HG02678 (cell line): ENCODE data around the gene TLL2.

Experiments
- ATAC-seq: cut with Tn5 transposase; IDR thresholded peaks from one replicate; pipeline ENCODE4 v1.9.1; 2021; ENCODE audit warnings: mild to moderate bottlenecking, moderate library complexity; ENCODE audit not compliant: unreplicated experiment

TLL2 gene

DNA sequence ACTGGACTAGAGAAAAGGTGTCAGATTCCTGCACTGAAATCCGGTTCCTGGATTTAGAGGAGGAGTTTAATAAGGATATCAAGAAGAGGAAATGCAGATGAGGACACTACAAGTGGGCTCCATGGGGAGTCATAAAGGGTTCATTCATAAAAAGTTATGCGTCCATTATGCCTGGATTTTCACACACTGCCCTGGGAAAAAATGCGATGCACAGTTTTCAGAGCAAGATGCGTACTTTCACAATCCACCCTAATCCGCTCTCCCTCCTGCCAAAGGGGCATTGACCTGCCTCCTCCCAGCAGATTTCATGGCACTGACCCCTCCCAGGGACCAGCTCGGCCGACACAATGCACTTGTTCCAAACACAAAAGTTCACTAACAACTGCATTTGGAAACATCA is 112.7 kb downstream of the TLL2 start:
- no peak for ATAC-seq

DNA sequence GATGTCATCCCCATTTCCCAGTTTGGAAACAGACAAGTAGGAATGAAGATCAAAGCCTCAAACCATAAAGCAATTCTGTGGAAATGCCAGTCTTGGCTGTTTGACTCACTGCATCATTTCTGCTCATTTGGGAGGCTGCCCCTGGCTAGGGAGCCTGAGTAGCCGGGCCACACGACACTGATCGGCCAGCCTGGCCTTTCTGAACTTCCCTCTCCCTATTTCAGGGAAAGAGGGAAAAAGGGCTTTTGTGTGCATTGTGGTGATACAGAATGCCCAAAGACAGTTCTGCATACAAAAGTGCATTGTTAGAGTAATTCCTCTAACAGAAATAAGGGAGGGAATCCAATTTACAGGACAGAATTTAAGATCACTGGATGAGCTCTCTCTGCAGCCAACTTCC is 113.3 kb downstream of the TLL2 start:
- no peak for ATAC-seq

DNA sequence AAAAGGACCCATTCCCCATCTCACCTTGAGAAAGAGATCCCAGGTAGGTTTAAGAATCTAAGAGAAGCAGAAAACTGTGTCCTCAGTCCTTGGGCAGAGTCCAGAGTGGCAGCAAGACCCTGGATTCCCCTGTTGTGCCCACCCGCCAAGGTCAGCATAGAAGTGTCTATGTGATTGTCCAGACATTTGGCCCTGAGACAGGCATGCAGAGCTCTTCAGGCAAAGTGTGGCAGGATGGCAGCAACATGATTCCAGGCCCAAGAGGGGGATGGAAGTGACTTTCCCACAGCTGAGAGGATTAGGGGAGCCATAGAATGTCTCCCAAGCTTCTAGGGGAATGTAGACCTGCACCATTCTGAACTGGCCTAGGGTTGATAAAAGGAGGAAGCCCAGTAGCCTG is 115.8 kb downstream of the TLL2 start:
- ATAC-seq, result no peak

DNA sequence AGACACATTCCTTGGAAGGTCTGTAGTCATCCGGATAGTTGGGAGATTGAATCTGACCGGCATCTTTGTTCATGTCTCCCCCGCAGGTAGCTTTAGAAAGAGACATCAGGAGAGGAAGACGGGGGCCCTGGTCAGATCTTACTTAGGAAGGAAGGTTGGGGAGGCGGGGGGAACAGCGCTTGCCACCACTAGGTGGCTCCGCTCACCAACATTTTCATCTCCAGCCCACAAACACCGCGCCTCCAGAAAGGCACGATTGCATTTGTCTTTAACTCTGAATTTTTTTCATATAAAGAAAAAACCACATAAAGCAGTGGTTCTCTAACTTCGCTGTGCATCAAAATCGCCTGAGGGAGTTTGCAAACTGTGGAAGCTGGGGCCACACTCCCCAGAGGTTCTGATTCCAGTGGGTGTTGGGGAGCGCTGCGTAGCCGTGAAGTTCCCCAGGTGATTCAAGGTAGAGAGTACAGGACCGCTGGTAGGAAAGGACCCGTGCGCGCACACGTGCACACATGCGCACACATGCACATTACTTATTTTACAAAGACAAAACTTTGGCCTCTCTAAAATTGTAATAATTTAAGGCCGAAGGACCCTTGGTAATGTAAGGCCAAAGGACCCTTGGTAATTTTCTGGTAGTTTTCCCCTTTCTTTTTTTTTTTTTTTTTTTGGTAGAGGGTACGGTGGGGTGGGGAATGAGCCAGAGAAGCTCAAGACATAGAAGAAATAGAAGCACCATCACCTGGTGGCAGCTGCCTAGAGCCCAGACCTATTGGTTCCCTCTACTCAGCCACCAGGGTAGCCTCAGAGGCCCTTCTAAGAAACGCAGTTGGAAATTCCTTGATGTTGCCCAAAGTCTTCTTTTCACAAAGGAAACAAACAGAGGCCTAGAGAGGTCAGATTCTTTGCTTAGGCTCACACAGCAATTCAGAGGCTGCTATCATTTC is 117.5 kb downstream of the TLL2 start:
- no peak for ATAC-seq

DNA sequence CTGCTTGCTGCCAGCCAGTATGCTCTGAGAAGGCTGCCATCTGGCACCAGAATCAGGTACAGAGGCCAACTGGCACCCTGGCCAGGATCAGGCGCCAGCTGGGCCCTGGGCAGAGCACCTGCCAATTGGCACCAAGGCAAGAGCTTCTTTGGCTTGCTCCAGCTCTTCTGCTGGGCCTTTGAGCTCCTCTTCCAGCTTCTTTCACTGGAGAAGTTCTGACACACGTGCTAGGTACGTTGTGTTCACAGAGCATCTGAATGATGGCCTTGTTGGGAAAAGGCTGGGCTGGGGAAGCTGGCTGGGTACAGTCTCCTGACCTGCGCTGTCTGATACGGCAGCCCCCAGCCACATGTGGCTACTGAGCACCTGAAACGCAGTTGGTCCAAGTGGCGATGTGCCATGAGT is 123.3 kb downstream of the TLL2 start:
- no peak for ATAC-seq

DNA sequence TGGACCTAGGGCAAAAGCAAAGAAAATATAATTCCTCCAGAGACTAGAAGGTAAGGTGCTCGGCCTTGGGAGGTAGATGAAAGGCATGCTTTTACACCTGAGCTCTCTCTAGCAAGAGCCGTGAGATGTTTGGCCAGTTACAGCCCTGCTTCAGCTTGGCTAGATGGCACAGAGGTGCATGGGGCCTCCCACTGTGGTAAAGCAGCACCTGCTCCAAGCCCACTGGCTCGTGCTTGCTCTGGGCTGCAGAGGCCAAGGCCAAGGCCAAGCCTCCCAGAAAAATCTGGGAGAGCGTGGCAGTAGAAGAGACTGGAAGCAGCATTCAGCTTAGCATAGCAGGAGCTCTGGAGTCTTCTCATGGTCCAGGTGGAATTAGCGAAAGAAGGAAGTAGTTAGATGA is 123.9 kb downstream of the TLL2 start:
- no peak for ATAC-seq

DNA sequence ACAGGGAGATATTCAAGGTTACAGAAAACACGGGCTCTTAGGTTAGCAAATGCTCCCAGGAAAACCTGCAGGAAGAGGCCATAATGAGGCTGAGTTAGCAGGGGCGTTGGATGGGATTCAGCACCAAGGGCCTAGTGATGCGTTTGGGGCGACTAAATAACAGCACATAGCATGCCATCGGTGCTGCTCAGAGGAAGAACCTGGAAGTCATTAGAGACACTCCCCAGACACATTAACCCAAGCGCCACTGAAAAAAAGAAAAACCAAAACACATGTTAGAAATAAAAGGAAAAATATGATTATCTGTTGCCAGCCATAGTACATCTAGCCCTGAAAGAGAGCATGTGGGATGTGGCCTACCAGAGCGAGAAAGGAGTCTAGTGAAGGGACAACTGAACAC is 126.1 kb downstream of the TLL2 start:
- no peak for ATAC-seq

DNA sequence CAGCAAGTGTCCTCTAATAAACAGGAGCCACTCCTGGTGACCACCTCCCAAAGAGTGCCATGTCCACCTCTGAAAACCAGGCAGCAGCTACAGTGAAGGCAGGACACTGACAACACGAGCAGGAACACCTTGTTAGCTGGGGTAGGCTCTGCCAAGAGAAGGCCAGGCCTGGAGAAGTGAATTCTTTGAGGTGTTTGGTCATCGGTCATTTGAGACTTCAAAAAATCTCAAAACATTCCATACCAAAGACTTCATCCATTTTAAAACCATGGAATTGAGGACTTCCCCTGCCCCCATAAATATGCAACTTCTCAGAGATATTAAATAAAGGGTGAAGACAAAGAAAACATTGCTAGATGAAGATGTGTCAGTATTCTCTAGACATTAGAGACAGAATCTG is 126.6 kb downstream of the TLL2 start:
- no peak for ATAC-seq

DNA sequence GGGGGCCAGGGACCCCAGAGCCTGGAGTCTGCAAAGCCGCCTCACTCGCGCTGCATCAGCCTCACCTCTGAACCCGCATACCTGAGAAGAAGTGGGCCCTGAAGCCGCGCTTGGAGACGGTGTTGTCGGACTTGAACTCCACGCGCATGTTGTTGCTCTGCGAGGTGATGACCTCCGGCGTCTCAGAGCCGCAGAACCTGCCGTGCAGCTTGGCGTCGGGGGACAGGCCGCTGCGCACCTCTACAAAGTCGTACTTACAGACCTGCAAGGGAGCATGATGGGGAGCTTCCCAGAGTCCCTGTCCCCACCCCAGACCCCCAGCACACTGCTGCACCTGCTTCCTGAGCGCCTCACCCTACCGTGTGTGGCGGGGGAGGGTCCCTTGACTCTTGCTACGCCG is 129.2 kb downstream of the TLL2 start:
- ATAC-seq, result no peak

DNA sequence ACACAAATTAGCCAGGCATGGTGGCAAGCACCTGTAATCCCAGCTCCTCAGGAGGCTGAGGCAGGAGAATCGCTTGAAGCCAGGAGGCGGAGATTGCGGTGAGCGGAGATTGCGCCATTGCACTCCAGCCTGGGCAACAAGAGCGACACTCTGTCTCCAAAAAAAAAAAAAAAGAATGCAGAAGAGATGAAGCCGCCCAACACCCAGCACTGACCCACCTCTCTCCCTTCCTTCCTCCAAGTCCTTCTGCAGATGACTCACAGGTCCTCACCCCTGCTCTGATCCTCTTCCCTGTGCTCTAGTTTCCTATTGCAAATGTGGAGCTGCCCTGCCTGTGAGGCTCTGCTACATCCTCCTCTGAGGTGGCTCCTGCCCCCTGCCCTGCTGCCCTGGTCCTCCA is 132.9 kb downstream of the TLL2 start:
- ATAC-seq, result no peak

DNA sequence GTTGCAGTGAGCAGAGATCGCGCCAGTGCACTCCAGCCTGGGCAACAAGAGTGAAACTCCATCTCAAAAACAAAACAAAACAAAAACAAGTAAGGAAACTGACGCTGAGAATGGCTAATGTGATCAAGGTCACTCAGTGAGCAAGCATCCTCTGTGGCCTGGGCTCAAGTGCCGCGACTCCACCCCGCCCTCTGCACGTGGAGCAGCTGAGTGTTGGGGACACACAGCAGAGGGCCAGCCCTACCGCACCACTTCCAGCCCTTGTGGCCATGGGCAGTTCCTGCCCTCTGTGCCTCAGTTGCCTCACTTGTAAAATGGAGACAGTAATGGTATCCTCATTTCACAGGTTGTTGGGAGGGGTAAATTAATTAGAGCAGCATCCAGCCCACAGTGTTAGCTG is 134.0 kb downstream of the TLL2 start:
- no peak for ATAC-seq

DNA sequence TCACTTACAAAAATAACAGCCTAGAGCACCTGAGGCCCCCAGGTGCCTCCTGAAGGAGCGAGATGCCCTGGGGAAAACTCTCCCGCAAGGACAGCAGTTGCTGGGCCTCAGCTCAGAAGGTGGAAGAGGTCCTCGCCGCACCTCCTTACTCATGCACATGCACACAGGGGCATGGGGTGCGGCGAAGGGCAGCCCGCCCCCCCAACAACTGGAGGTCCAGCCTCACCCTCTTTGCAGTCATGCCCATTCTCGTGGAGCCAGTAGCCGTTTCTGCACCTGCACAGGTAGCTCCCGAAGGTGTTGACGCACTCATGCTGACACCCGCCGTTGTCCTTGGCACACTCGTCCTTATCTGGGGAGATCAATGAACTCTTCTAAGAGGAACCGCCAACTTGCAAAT is 135.0 kb downstream of the TLL2 start:
- ATAC-seq, result no peak

DNA sequence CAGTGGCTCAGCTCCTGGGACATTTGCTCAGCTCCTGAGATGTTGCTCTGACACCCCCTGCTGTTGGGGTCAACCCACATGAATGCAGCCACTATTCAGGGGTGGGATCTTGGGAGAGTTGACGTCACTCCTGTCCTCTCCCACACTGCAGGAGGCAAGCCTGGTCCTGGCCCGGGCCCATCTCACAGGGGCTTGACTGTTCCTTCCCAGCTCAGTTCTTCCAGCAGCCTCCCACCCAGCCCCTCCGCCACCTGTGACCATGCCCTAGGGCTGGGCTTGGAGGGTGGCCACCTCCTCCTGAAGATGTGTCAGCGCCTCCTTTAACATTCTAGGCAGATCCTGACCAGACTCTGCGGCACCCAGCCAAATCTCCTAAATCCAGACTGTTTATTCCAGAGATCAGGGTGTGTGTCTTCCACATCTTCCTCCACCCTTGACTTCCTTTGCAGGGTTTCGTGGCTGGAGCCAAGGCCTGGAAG is 135.9 kb downstream of the TLL2 start:
- no peak for ATAC-seq

DNA sequence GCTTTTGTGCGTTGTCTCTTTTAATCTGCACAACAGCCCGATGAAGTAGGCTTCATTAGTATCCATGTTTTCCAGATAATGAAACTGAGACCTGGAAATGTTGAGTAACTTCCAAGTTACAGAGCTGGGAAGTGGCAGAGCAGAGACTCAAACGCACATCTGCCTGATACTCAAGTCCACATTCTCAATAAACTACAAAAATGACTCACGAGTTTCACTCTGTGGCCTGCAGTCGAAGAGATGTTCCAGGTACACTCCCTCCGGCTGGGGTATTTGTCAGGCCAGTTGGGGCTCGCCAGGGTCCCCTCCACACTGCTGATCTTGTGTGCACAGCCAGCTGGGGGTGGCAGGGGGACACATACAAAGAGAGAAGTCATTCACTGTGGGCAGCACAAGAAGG is 137.2 kb downstream of the TLL2 start:
- ATAC-seq, result no peak

DNA sequence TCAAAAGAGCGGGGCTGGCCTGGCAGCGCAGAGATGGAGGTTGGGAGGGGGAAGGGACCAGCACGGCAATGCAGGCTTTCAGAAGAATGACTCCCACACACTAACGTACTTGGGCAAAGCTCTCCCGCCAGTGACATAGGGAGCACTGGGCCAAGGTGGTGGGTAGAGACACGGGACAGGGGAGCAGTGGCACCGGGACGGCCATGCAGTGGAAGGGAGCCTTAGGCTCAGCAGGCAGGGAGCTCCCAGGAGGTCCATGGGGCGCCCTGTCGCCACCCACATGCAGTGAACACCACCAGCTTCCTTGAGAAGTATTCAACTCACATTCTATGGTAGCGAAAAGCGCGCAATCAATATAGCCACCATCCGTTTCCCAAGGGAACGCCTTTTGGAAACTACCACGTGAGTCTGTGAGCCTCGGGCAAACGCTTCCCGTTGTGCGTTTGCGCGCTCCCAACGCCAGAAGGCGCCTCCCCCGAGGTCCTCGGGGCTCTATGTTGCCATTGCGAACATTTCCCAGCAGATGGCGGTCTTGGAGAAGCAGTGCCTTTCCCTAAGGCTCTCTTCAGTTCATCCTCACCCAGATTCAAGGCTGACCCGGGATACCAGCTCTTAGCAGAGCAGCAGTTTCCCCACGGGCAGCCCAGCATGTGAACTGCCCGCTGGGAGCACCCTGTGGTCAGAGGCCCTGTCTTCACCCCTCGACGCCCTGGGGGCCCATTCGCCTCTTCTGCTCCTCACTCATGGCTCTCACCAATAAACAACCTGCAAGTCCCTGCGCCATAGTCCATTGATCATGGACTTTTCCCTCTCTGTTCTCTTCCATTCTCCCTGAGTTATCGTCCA is 138.5 kb downstream of the TLL2 start:
- peak; percentile 78 for ATAC-seq

DNA sequence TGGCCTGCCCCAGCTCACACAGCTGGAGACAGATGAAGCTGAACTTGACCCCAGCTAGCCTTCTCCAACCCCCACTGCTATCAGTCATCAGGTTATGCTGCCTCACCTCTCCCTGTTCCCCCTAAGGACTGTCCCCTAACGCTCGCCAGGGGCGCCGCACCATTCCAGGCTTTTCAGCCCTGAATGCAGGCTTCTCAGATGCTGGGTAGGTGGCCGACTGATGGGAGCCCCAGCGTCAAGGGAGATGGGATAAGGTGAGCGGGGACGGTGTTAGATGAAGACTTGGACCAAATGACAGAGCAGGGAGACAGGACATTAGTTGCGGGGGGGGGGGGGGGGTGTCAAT is 139.1 kb downstream of the TLL2 start:
- ATAC-seq, result no peak

DNA sequence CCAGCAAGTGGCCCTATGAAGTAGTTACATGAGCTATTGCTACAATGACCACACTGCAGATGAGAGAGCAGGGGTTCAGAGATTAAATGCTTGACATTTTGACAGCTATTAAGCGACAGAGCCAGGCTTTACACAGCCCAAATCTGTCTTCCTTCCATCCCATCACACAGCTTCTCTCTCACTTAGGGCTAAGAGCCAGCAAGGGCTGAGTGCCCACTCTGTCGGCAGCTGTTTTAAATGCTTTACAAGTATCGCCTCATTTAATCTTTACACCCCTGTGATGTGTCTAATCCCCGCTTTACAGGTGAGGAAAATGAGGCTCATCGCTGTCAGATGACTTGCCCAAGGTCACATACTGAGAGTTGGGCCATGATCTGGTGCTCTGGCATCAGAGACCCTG is 139.7 kb downstream of the TLL2 start:
- no peak for ATAC-seq

DNA sequence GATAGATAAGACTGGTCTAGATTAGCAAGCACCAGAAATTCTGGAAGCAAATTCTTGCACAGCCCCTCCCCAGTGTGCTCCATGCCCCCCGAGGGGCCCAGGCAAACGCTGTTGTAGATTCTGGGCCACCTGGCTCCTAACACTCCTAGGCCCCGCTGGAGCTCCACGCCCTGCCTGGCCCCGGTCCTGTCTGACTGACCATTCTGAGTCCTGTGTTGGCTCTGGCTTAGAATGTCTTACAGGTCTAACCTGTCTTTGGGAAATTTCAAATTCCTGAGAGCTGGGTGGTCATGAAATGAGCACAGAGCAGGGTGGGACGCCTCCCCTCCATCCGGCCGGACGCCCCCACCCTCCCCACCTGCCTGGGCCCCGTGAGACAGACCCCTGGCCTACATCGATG is 142.4 kb downstream of the TLL2 start:
- no peak for ATAC-seq

DNA sequence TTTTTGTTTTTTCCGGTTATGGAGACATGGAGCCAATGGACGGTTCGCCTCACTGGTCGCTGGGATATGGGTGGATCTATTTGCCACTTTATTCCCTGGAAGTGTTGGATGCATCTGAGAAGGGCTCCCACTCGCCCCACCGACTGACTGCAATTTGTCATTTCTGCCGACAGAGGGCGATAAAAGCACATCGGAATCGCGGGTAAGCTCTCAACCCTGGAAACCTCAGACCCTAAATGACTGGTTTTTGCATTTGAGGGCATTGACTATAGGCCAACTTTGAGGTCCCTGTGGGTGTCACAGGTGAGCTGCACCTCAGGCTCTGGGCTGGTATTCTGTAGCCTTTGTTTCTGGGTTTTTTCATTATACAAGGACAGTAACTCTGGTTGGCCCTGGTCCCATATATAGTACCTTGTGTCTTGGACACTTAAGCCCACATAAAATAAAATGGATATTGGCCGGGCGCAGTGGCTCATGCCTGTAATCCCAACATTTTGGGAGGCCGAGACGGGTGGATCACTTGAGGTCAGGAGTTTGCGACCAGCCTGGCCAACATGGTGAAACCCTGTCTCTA is 143.1 kb downstream of the TLL2 start:
- ATAC-seq, result no peak

DNA sequence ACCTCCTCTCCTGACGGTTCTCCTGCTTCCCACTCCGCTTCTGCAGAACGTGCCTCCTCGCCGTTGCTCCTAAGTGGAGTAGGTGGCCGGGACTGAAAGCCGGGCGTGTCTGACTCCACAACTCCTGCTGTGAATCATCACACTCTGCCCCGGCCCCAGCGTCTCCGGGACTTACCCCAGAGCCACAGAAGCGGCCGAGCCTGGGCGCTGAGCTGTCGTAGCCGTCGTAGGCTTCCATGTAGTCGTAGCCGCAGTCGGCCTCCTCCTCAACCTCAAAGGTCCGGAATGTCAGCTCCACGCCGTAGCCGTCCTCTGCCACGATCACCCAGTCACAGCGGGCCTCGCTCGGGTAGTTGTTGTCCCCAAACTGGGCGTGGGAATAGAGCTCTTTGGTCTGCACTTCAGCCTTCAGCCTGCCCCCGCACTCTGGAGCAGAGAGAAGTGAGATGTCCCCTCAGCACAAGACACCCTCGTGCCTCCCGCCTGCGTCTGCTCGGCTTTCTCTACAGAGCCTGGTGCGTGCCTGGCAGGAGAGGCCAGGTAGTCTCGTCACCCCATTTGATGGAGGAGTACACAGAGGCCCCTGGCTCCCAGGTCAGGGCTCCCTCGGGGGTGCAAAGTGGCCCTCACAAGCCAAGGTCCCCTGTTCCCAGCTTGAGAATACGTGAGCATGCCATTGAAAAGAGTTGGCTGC is 143.7 kb downstream of the TLL2 start:
- ATAC-seq, result no peak

DNA sequence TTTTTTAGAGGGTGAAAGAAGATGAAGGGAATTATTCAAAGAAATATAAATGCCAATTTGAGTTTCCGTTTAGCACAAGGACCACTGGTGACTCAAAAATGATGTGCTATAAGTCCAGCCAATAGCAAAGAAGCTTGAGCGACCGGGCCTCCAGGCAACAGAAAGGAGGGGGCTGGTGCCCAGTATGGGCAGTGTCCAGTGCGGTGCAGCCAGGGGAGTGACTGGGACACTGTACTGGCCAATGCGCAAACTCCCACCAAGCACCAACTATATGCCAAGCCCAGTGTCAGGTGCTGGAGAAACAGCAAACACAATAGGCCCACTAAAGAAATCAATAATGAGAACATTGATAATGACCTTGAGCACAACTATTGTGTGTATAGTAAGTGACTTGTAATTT is 144.8 kb downstream of the TLL2 start:
- no peak for ATAC-seq
